ENCODE data around the gene NPR2.

Gene NPR2

DNA sequence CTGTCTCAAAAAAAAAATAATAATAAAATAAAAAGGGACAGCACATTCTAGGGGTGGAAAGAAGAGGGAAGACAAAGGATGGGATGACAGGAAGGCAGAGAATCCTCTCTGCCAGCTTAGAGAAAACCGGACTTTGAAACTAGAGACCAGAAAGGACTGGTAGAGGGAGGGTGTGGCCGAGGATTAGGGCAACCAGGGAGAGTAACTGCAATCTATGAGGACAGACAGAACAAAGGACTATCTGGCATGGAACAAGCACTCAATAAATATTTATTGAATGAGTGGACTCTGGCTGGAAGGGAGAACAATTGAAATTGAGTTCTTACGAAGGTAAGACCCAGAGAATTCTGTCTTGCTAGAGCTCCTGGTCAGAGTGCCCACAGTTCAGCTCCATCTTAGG is 44.8 kb upstream of the NPR2 start:
- no peak overlapping the region for H3K27ac ChIP-seq
- no peak for DNase-seq
- TF ChIP-seq, protein P1, sequence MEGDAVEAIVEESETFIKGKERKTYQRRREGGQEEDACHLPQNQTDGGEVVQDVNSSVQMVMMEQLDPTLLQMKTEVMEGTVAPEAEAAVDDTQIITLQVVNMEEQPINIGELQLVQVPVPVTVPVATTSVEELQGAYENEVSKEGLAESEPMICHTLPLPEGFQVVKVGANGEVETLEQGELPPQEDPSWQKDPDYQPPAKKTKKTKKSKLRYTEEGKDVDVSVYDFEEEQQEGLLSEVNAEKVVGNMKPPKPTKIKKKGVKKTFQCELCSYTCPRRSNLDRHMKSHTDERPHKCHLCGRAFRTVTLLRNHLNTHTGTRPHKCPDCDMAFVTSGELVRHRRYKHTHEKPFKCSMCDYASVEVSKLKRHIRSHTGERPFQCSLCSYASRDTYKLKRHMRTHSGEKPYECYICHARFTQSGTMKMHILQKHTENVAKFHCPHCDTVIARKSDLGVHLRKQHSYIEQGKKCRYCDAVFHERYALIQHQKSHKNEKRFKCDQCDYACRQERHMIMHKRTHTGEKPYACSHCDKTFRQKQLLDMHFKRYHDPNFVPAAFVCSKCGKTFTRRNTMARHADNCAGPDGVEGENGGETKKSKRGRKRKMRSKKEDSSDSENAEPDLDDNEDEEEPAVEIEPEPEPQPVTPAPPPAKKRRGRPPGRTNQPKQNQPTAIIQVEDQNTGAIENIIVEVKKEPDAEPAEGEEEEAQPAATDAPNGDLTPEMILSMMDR (IDR thresholded peaks at IDR 0.05; ENCODE audit: low read depth, low read length): no peak
- peaks cover 44% of the 10 kb centered on the region for H3K36me3 ChIP-seq
- H3K9me3 ChIP-seq (ENCODE audit: severe bottlenecking): no peaks in the 10 kb centered on the region
- no peaks in the 10 kb centered on the region for H3K27me3 ChIP-seq (ENCODE audit: insufficient read depth, low read depth, severe bottlenecking)
- H3K4me3 ChIP-seq (ENCODE audit: low read depth, low read length): no peak overlapping the region

DNA sequence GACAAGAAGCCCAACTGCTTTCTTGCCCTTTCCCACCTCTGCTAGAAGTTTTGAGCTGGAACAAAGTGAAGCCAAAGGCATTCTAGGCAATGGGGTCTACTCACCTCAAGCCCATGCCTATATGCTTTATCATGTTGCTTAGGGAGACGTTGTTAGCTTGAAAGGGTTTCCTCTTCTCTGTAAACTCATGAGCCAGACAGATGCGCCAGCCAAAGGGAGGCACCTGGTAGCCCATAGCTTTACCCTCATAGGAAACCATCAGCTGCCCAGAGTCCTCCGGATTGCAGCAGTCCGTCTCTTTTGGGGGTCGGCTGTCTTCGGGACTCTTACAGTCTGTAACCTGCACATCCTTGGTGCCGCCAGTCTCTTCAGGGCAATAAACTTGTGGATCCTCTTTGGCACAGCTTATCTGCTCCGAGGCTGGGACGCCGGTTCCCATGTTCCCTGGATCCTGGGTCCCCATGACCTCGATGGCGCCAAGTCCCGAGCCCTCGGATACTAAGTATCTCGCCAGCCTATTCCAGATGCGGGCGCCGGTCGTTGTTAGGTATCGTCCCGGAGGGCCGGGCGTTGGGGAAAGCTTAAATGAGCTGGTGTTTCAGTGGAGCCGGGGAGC is 43.0 kb upstream of the NPR2 start:
- Histone ChIP-seq H3K4me3 (ENCODE audit: low read depth, low read length) (peak overlapping the region; percentile 85), H3K27ac (peak overlapping the region; percentile 71), H3K27me3 (ENCODE audit: insufficient read depth, low read depth, severe bottlenecking) (no peaks in the 10 kb centered on the region), H3K9me3 (ENCODE audit: severe bottlenecking) (no peaks in the 10 kb centered on the region), H3K36me3 (peaks cover 39% of the 10 kb centered on the region)
- no peak for DNase-seq
- TF ChIP-seq, protein P1 (IDR thresholded peaks at IDR 0.05; ENCODE audit: low read depth, low read length): no peak

- peaks cover 35% of the 10 kb centered on the region for H3K36me3 ChIP-seq
- DNase-seq: peak; percentile 84
These were observed 42.4 kb upstream of the NPR2 start, which contains the start of the genes GBA2 and RGP1 for GRCh38 chr9:35748858-35749514. Gene GBA2, minus strand, starts transcription at chr9:35749228. Its CDS starts 524 bp downstream, at chr9:35748704. Gene RGP1, plus strand, starts transcription at chr9:35749287. Its CDS starts 469 bp downstream, at chr9:35749756.

DNA sequence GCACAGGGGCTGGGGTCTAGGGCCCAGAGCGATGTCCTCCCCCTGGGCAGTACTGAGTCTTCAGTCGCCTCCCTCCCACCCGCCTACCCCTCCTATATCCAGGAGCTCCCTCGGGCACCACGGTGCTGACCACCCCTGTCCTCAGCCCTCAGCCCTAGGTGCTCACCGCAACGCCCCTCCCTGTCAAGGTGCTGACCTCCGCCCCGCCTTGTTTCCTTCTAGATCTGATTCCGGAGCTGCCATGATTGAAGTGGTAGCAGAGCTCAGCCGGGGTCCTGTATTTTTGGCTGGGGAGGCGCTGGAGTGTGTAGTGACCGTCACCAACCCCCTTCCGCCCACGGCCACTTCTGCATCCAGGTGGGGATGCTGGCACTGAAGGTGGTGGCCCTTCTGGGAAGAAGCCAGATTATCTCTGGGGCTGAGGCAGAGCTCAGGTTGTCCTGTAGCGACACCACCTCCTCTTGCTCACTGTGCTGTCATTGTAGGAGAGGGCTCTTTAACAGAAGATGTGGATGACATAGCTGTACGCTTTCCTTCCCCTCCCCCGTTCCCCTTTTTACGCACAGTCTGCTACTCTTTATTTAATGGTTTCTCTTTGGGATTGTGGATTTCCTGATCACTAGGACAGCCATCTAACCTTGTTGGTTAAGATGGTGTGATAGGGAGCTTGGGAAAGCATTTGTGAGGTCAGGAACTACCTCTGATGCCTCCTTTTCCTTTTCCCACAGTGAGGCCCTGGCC is 41.7 kb upstream of the NPR2 start:
- TF ChIP-seq, protein P1 (IDR thresholded peaks at IDR 0.05; ENCODE audit: low read depth, low read length): no peak
- DNase-seq: peak; percentile 52
- H3K27ac ChIP-seq: peak overlapping the region; percentile 71
- H3K27me3 ChIP-seq (ENCODE audit: insufficient read depth, low read depth, severe bottlenecking): no peaks in the 10 kb centered on the region
- H3K9me3 ChIP-seq (ENCODE audit: severe bottlenecking): no peaks in the 10 kb centered on the region
- peaks cover 31% of the 10 kb centered on the region for H3K36me3 ChIP-seq
- peak overlapping the region; percentile 85 for H3K4me3 ChIP-seq (ENCODE audit: low read depth, low read length)

More at GRCh38 chr9:35748858-35749514, 42.4 kb upstream of the NPR2 start, which contains the start of the genes GBA2 and RGP1:
- Histone ChIP-seq H3K4me3 (ENCODE audit: low read depth, low read length) (peak within 1 kb of the TSS; percentile 85), H3K27ac (peak within 1 kb of the TSS; percentile 71), H3K27me3 (ENCODE audit: insufficient read depth, low read depth, severe bottlenecking) (no peaks in the 10 kb centered on the region), H3K9me3 (ENCODE audit: severe bottlenecking) (no peaks in the 10 kb centered on the region)
- TF ChIP-seq, protein P1 (IDR thresholded peaks at IDR 0.05; ENCODE audit: low read depth, low read length): no peak

GRCh38 chr9:35750256-35750531 is 41.2 kb upstream of the NPR2 start:
- no peaks in the 10 kb centered on the region for H3K9me3 ChIP-seq (ENCODE audit: severe bottlenecking)
- TF ChIP-seq, protein P1 (IDR thresholded peaks at IDR 0.05; ENCODE audit: low read depth, low read length): no peak
- peaks cover 30% of the 10 kb centered on the region for H3K36me3 ChIP-seq
- H3K4me3 ChIP-seq (ENCODE audit: low read depth, low read length): no peak overlapping the region
- no peaks in the 10 kb centered on the region for H3K27me3 ChIP-seq (ENCODE audit: insufficient read depth, low read depth, severe bottlenecking)
- no peak for DNase-seq
- H3K27ac ChIP-seq: no peak overlapping the region

All from WERI-Rb-1 (cell line).